Upper lobe of right lung (tissue), 1 donor: ENCODE measurements around the gene WDPCP. TPM values are rescaled to one million over a fixed set of nuclear protein-coding genes. Genes with fewer than 3 reads are reported as not detected.

Experiments
- ATAC-seq: fragments of 200-7000 bp; cut with Tn5 transposase; one replicate; pipeline ENCODE4 v1.9.1; 2020; ENCODE audit warnings: mild to moderate bottlenecking, moderate library complexity
- DNase-seq: peaks from one replicate; pipeline ENCODE4 v3.0.0-alpha.2; 2020
- H3K27ac ChIP-seq: fragments of 200-600 bp; one replicate; pipeline ENCODE4 v1.8.0; 2022
- H3K27me3 ChIP-seq: fragments of 200-600 bp; one replicate; pipeline ENCODE4 v1.8.0; 2022; ENCODE audit warnings: mild to moderate bottlenecking
- H3K36me3 ChIP-seq: fragments of 200-600 bp; one replicate; pipeline ENCODE4 v1.8.0; 2022
- H3K4me1 ChIP-seq: fragments of 200-600 bp; one replicate; pipeline ENCODE4 v1.8.0; 2022
- H3K4me3 ChIP-seq: fragments of 200-600 bp; one replicate; pipeline ENCODE4 v1.8.0; 2022; ENCODE audit warnings: mild to moderate bottlenecking
- H3K9me3 ChIP-seq: fragments of 200-600 bp; one replicate; pipeline ENCODE4 v1.8.0; 2022
- intact Hi-C: fragments of 100-400 bp; cut with DNase I; formaldehyde crosslinking; loops from one replicate; pipeline ENCODE4 v1.11.0; 2022
- total RNA-seq: library from RNA; stranded (reverse); fragmentation: NEBNext Ultra II Directional; extraction: Animal tissue kit (Norgen Biotek cat#: 25700); gene quantifications from one replicate; pipeline ENCODE4 v1.2.1, GENCODE V29; 2021
- TF ChIP-seq, protein P1 (sequence below): fragments of 200-600 bp; IDR thresholded peaks from one replicate; pipeline ENCODE4 v1.8.0; 2022; ENCODE audit warnings: antibody characterized with exemption
- donor health status: DM: no; HTN: yes; CAD: no; lungs with severe emphysema.

Gene WDPCP
- total RNA-seq, 1 donor from 2014 or later, result 8.6 TPM

DNA sequence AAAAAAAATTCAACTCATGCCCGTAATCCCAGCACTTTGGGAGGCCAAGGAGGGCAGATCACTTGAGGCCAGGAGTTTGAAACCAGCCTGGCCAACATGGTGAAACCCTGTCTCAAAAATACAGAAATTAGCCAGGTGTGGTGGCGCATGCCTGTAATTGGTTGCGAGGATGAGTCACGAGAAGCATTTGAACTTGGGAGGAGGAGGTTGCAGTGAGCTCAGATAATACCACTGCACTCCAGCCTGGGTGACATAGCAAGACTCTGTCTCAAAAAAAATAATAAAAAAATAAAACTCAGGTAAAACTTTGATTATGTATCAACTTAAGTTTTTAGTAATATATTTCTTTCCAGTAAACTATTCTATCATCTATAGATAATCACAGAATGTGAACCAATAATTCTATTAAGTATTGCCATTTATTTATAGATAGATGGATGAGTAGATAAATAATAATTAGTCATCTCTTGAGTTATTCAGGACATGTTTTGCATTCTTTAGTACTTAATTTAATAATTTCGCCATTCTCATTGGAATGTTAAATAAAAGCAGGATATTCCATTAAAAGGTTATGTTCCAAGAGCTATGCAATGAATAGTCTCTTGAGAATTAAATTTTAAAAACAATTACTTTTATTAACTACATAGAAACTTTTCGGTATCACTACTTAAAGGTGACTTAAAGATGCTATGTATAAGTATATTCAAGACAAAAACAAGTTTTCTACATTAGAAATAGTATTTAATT, 48.7 kb downstream of the WDPCP start:
- intact Hi-C loops, result no loop called here
- Histone ChIP-seq H3K9me3 (no peaks in the 10 kb centered on the region), H3K27me3 (no peaks in the 10 kb centered on the region), H3K4me3 (no peak overlapping the region), H3K4me1 (no peaks in the 10 kb centered on the region), H3K27ac (no peak overlapping the region), H3K36me3 (no peaks in the 10 kb centered on the region)
- ATAC-seq, result no peak
- TF ChIP-seq, protein P1, sequence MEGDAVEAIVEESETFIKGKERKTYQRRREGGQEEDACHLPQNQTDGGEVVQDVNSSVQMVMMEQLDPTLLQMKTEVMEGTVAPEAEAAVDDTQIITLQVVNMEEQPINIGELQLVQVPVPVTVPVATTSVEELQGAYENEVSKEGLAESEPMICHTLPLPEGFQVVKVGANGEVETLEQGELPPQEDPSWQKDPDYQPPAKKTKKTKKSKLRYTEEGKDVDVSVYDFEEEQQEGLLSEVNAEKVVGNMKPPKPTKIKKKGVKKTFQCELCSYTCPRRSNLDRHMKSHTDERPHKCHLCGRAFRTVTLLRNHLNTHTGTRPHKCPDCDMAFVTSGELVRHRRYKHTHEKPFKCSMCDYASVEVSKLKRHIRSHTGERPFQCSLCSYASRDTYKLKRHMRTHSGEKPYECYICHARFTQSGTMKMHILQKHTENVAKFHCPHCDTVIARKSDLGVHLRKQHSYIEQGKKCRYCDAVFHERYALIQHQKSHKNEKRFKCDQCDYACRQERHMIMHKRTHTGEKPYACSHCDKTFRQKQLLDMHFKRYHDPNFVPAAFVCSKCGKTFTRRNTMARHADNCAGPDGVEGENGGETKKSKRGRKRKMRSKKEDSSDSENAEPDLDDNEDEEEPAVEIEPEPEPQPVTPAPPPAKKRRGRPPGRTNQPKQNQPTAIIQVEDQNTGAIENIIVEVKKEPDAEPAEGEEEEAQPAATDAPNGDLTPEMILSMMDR, result no peak
- DNase-seq, result no peak

DNA sequence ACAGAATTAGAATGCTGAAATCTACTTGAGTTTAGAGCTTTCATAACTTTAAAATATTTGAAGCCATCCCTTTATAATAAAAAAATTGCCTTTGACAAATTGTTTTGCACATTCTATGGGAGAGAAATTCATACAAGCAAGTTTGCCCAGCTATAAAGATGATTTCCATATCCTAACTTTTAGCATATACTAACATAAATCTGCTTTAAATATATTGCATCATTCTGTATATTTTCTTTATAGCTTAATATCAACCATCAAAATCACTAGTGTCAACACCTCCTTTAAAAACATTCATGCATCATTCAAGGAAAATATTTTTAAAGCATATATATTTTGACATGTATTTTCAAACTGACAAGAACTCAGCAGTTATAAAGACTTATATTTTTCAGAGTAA, 49.9 kb downstream of the WDPCP start:
- ATAC-seq (no peak), DNase-seq (no peak)
- Histone ChIP-seq H3K4me3 (no peak overlapping the region), H3K36me3 (no peaks in the 10 kb centered on the region), H3K4me1 (no peaks in the 10 kb centered on the region), H3K27me3 (no peaks in the 10 kb centered on the region), H3K27ac (no peak overlapping the region), H3K9me3 (no peaks in the 10 kb centered on the region)
- intact Hi-C loops, result no loop called here
- TF ChIP-seq, protein P1, result no peak

DNA sequence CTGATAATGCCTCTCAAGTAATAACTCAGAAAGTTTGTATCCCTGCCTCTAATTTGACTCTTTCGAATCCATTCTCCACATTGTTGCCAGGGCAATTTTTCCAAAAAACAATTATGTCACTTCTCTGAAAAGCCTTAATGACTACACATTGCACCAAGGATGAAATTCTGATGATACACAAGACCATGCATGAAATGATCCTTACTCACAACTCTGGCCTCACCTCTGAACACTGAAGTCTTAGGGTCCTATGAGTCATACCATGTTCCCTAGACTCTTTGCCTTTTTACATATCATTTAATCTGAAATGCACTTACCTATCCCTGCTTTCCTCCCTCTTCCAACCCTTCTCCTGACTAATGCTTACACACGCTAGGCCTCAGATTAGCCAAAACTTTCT, 51.0 kb downstream of the WDPCP start:
- Histone ChIP-seq H3K9me3 (no peaks in the 10 kb centered on the region), H3K4me1 (no peaks in the 10 kb centered on the region), H3K4me3 (no peak overlapping the region), H3K27ac (no peak overlapping the region), H3K36me3 (no peaks in the 10 kb centered on the region), H3K27me3 (no peaks in the 10 kb centered on the region)
- TF ChIP-seq, protein P1, result no peak
- DNase-seq, result no peak
- intact Hi-C loops, result no loop called here
- ATAC-seq, result no peak

DNA sequence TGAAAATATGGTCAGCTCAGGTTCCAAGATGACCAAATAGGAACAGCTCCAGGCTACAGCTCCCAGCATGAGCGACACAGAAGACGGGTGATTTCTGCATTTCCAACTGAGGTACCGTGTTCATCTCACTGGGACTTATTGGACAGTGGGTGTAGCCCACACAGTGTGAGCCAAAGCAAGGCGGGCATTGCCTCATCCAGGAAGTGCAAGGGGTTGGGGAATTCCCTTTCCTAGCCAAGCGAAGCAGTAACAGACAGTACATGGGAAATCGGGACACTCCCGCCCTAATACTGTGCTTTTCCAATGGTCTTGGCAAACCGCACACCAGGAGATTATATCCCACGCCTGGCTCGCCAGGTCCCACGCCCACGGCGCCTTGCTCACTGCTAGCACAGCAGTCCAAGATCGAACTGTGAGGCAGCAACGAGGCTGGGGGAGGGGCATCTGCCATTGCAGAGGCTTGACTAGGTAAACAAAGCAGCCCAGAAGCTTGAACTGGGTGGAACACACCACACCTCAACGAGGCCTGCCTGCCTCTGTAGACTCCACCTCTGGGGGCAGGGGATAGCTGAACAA, 57.5 kb downstream of the WDPCP start:
- DNase-seq, result no peak
- H3K27me3 ChIP-seq, result no peaks in the 10 kb centered on the region
- TF ChIP-seq, protein P1, result no peak

DNA sequence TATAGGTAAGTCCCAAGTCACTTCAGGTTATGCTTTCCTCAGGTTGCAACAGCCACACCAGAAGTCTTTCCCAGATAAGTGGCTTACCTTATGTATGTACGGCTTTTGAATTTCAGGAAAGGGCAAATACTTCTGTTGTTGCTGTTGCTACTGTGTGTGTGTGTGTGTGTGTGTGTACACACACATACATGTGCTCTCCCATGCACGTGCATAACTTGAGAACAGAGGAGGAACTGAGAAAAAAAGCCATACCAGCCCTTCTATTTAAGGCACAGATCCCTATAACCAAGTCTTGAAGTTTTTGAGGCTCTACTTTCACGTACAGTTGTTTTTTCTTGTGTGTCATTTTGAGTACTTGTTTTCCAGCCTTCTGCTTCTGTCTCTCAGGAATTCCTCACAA, 62.4 kb downstream of the WDPCP start:
- DNase-seq, result no peak
- Histone ChIP-seq H3K27me3 (no peaks in the 10 kb centered on the region), H3K36me3 (no peaks in the 10 kb centered on the region), H3K27ac (no peak overlapping the region), H3K9me3 (peaks cover 12% of the 10 kb centered on the region), H3K4me3 (no peak overlapping the region), H3K4me1 (no peaks in the 10 kb centered on the region)
- intact Hi-C loops, result no loop called here
- TF ChIP-seq, protein P1, result no peak
- ATAC-seq, result no peak

More for the DNA sequence above, 57.5 kb downstream of the WDPCP start:
- Histone ChIP-seq H3K9me3 (no peaks in the 10 kb centered on the region), H3K4me1 (no peaks in the 10 kb centered on the region), H3K36me3 (no peaks in the 10 kb centered on the region), H3K27ac (no peak overlapping the region), H3K4me3 (no peak overlapping the region)
- ATAC-seq, result no peak
- intact Hi-C loops, result no loop called here
